GM21786 (cell line): ENCODE measurements around the gene CGB2.
"Not testable (repeated sequence)": the region's sequence is repeated elsewhere in the genome, so short reads cannot be mapped to it uniquely, and the experiment has no call there.

ENCODE experiments used
- ATAC-seq: cut with Tn5 transposase; IDR thresholded peaks from one replicate; pipeline ENCODE4 v1.9.1; 2021; ENCODE audit not compliant: unreplicated experiment

CGB2 gene

GRCh38 chr19:49009828-49010227, 21.9 kb upstream of the CGB2 start:
- ATAC-seq, result no peak

DNA sequence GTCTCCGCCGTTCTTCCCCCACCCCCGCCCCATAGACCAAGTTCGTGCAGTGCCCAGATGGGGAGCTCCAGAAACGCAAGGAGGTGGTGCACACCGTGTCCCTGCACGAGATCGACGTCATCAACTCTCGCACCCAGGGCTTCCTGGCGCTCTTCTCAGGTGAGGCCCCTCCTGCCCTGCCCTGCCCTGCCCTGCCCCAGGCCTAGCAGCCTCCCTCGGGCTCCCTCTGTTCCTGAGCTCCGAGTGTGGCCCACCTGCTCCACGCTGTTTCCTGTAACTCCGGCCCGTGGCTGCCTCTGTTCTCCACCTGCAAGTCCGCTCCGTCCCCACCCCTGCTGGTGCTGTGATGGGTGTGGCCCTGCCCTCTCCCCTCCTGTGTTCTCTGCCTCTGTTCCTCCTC, 21.2 kb upstream of the CGB2 start:
- ATAC-seq, result no peak

DNA sequence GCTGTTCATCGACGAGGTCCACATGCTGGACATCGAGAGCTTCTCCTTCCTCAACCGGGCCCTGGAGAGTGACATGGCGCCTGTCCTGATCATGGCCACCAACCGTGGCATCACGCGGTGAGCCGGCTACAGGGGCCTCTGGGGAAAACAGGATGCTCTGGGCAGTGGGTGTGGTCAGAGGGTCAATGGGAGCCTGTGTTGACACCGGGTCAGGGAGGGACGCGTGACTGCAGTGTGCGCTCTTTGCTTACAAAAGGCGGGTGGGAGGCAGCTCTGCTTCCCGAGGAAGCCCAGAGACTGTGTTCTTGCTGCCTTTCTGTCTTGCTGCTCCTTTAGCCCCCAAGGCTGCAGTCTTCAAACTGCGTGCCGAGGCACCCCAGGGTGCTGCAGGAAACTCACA, 20.5 kb upstream of the CGB2 start:
- ATAC-seq, result no peak

GRCh38 chr19:49014123-49014869, 17.4 kb upstream of the CGB2 start:
- ATAC-seq, result no peak

- no peak for ATAC-seq
Observed at GRCh38 chr19:49014870-49015255, 16.8 kb upstream of the CGB2 start.

DNA sequence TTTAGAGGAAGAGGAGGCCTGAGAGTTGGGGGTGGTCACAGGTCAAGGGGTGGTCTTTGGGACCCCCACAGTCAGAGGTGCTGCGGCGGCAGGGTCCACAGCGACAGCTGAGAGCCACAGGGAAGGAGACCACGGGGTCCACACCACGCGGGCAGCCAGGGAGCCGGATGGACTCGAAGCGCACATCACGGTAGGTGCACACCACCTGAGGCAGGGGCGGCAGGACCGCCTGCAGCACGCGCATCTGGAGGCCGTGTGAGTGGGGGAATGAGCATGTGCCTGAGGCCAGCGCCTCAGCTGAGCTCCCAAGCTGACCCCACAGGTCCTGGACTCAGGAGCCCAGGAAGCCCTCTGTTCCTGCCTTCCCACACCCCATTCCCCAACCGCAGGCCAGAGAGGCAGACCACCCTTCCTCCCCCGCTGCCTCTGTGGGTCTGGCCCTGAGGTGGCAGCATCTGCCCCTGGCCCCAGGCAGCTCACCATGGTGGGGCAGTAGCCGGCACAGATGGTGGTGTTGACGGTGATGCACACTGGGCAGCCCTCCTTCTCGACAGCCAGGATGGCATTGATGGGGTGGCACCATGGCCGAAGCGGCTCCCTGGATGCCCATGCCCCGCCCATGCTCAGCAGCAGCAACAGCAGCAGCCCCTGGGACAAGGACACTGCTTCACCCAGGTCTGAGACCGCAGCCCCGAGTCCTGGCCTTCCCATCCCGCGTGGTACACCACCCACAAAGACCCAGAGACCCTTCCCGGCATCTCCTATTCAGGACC, 15.4 kb upstream of the CGB2 start:
- ATAC-seq, result no peak

DNA sequence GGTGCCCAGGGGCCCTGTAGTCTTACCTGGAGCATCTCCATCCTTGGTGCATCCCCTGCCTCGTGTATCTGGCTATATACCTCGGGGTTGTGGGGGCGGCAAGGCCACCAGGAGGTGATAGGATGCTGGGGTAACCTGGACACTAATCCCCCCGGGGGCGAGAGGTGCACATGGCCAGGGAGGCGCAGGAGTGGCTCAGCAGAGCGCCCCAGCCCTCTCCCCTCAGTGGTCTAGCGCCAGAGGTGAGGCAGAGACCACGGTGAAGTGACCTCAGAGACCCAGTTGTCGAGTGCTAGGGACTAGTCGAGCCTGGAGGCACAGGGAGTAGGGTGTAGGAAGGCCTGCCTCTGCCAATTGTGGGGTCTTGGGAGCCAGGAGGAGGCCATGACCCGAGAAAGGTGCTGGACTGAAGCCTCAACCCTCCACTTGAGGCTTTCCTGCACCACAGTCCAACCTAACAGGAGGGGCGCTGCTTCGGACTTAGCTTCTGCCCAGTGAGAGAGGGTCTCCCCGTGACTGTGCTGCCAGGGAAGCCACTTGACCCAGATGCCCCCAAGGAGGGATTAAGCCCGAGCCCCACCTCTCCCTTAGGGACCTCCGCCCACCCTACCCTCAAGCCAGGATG, 14.5 kb upstream of the CGB2 start, which contains the start of gene LHB:
TSS of gene LHB (minus strand) at position 51 of the 625 bp plus-strand sequence. CDS start at position 41, 10 bp downstream.
- ATAC-seq, result no peak

- no peak for ATAC-seq
Observed at GRCh38 chr19:49017666-49018351, 13.9 kb upstream of the CGB2 start.

DNA sequence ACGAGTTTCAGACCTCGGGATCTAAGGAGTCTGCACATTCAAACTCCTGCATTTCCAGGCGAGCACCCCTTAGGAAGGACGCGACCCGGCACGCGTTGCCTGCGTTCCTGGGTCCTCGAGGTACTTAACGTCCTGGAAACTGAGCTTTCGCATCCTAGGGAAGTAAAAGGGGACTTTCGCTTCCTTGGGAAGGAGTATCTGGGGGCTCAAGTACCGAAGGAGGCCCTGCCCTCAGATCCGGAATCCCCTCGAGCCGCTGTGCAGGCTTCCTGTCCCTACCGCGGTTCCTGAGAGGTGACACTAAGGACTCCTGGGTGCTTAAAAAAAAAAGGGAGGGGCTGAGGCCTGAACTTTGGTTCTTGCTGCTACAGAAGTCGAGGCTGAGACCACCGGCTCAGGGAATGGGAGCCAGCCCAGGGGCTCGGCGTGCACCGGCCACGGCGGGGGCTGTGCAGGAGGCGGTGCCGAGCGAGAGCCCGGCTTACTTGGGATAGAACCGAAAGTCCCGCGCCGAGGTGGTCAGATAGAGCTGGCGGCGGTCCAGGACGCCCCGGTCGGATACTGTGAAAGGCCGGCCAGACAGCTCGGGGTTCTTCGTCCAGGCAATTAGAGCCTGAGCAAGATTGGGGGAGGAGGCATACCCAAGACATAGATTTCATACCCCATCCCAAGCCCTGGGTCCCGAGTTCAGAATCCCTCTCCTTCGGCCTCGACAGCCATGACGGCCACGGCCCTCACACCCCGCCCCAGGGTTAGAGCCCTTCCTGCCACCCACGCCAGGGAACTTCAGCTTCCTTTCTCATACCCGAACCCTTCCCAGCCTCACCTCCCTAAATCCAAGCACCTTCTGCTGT, 13.1 kb upstream of the CGB2 start:
- not testable (repeated sequence) for ATAC-seq

GRCh38 chr19:49019242-49019932, 12.3 kb upstream of the CGB2 start:
- no peak for ATAC-seq

GRCh38 chr19:49020342-49020741, 11.3 kb upstream of the CGB2 start:
- ATAC-seq, result no peak

- ATAC-seq, result no peak
Observed at GRCh38 chr19:49020931-49021895, 10.5 kb upstream of the CGB2 start.

- ATAC-seq, result no peak
Observed at GRCh38 chr19:49022116-49022515, 9.6 kb upstream of the CGB2 start.

DNA sequence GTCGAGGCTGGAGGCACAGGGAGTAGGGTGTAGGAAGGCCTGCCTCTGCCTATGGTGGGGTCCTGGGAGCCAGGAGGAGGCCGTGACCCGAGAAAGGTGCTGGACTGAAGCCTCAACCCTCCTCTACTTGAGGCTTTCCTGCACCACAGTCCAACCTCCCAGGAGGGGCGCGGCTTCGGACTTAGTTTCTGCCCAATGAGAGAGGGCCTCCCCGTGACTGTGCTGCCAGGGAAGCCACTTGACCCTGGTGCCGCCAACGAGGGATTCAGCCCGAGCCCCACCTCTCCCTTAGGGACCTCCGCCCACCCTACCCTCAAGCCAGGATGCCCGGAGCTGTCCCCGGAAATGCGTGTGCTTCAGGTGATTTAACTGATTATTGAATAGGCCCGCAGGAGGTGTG, 7.5 kb upstream of the CGB2 start, which contains the start of gene CGB3:
TSS of gene CGB3 (minus strand) at position 101 of the 400 bp plus-strand sequence. CDS start 362 bp downstream, outside the sequence.
- ATAC-seq, result not testable (repeated sequence)

GRCh38 chr19:49025088-49025487, 6.6 kb upstream of the CGB2 start:
- not testable (repeated sequence) for ATAC-seq

- ATAC-seq, result not testable (repeated sequence)
Observed at GRCh38 chr19:49025599-49025998, 6.1 kb upstream of the CGB2 start.

DNA sequence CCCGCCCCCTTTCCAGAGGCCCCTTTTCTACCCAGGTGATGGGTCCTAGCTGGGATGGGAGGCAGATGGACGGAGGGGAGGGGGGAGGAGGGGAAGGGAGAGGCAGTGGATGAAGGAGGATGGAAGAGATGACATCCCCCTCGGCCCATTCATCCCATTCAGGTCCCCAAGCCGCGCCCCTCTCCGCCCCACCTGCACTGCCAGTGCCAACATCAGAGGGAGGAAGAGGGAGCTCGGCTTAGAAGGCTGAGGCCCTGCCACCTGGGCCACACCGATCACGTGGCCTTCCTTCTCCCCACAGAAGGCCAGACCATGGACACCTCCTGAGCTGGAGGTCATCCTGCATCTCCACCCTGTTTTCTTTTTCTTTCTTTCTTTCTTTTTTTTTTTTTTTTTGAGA, 3.0 kb upstream of the CGB2 start:
- ATAC-seq, result not testable (repeated sequence)

DNA sequence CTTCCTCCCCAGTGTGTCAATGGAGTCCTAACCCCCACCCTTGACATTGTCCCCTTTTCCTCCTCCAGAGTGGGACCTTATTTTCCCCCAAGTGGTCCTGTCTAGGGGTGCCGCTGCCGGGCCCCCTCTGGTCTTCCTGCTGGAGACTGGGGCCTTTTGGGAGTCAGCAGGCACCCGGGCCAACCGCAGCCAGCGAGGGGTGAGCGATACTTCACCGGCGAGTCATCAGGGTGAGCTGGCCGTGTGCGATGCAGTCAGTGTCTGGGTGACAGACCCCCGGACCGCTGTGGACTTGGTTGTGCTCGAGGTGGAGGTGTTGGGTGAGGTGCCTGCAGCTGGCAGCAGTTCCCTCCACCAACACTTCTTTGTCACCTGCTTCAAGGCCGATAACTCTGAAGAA, 1.9 kb upstream of the CGB2 start:
- ATAC-seq, result not testable (repeated sequence)
